Astrocyte of the spinal cord (primary cell): ENCODE results near the gene HEPACAM2.

ENCODE experiments used
- DNase-seq: peaks from one replicate; pipeline ENCODE4 v3.0.0; 2011; ENCODE audit warnings: low read depth, low spot score
- H3K4me3 ChIP-seq: 2 replicates; pipeline ENCODE4 v1.5.1; 2011; ENCODE audit warnings: low read depth, mild to moderate bottlenecking, low read length, moderate library complexity
- in situ Hi-C: cut with HindIII; loops from 2 replicates; pipeline ENCODE4 v1.10.0; 2017; ENCODE audit warnings: low sequenced_read_pairs
- TF ChIP-seq, protein P1 (sequence below): IDR thresholded peaks from 2 replicates; pipeline ENCODE4 v1.5.1; 2012; ENCODE audit warnings: low read depth, mild to moderate bottlenecking, low read length, inconsistent platforms

HEPACAM2 gene

DNA sequence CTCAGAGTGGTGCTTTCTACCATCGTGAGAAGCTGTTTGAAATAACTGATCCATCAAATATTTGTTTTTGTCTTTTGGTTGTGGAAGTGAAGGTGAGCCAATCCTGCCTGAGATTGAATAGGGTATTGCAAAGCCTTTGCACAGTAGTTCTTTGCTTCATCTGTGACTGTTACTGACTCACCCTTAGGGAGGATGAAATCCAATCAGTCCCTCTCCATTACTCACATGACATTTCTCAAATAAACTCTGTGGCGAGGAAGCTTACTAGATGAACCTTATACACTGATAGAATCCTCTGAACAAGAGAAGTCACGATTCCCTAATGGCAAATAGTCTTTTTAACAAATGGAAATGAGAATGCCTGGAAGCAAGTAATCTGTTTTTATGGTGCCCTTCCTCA lies 31.9 kb downstream of the HEPACAM2 start:
- in situ Hi-C loops, result no loop called here

GRCh38 chr7:93188870-93189634 lies 37.2 kb downstream of the HEPACAM2 start:
- TF ChIP-seq, protein P1, sequence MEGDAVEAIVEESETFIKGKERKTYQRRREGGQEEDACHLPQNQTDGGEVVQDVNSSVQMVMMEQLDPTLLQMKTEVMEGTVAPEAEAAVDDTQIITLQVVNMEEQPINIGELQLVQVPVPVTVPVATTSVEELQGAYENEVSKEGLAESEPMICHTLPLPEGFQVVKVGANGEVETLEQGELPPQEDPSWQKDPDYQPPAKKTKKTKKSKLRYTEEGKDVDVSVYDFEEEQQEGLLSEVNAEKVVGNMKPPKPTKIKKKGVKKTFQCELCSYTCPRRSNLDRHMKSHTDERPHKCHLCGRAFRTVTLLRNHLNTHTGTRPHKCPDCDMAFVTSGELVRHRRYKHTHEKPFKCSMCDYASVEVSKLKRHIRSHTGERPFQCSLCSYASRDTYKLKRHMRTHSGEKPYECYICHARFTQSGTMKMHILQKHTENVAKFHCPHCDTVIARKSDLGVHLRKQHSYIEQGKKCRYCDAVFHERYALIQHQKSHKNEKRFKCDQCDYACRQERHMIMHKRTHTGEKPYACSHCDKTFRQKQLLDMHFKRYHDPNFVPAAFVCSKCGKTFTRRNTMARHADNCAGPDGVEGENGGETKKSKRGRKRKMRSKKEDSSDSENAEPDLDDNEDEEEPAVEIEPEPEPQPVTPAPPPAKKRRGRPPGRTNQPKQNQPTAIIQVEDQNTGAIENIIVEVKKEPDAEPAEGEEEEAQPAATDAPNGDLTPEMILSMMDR, result no peak
- no peak overlapping the region for H3K4me3 ChIP-seq
- no peak for DNase-seq
- in situ Hi-C loops, result no loop called here

More for the DNA sequence above, 31.9 kb downstream of the HEPACAM2 start:
- TF ChIP-seq, protein P1, result no peak
- H3K4me3 ChIP-seq, result no peak overlapping the region
- DNase-seq, result peak; percentile 2

- no peak for DNase-seq
- TF ChIP-seq, protein P1, result no peak
- H3K4me3 ChIP-seq, result no peak overlapping the region
- in situ Hi-C loops, result no loop called here
These were observed 40.8 kb downstream of the HEPACAM2 start for GRCh38 chr7:93185303-93186027.

- DNase-seq, result no peak
- TF ChIP-seq, protein P1, result no peak
- H3K4me3 ChIP-seq, result no peak overlapping the region
- in situ Hi-C loops, result no loop called here
These were observed 47.1 kb downstream of the HEPACAM2 start for GRCh38 chr7:93179173-93179572.

DNA sequence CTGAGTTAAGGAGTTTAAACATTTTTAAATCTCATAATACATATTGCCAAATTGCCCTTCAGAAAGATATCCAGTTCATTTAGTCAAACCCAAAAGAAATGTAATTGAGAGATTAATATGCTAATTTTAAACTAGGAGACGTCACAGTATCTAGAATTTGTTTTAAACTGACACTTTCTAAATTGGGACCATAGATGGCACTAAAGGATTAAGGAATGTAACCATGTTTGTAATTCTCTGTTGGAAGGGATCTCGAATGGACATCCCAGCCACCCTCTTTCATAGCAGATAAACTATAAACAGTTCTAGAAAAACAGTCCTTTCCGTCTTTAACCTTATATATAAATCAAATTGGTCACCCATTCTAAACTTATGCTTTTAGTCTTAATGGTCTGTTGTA lies 48.1 kb downstream of the HEPACAM2 start:
- no peak overlapping the region for H3K4me3 ChIP-seq
- in situ Hi-C loops, result no loop called here
- TF ChIP-seq, protein P1, result no peak
- DNase-seq, result no peak

DNA sequence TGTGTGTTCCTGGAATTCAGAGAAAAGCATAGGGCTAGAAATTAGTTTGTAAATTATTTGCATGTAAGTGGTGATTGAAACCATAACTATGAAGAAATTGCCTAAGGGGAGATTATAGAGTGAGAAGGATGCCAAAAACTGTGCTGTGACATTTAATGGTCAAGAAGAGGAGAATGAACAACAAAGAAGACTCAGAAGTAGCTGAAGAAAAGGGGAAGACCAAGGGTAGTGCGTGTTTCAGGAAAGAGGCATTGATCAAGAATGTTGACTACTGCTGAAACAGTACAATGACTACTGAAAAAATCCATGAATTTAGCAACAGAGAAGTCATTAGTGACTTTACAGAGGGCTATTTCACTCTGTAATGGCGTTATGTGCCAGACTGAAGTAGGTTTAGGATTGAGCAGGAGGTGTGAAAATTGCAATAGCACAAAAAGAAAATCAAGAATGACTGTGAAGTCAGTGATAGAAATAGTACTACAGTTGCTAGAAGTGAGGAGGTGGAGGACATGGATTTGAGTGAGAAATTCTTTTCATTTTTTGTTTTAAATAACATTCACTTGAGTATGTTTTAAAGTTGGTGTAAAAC lies 49.2 kb downstream of the HEPACAM2 start:
- H3K4me3 ChIP-seq, result no peak overlapping the region
- no peak for DNase-seq
- in situ Hi-C loops, result no loop called here
- TF ChIP-seq, protein P1, result no peak
